GM18909 (cell line): ENCODE measurements around the gene RHBDL1.
A peak's percentile ranks its signal among the peaks of the same experiment; 100 is the strongest.

ENCODE experiments used
- ATAC-seq: cut with Tn5 transposase; IDR thresholded peaks from one replicate; pipeline ENCODE4 v1.9.1; 2021; ENCODE audit warnings: mild to moderate bottlenecking; ENCODE audit not compliant: unreplicated experiment, poor library complexity

The RHBDL1 gene

DNA sequence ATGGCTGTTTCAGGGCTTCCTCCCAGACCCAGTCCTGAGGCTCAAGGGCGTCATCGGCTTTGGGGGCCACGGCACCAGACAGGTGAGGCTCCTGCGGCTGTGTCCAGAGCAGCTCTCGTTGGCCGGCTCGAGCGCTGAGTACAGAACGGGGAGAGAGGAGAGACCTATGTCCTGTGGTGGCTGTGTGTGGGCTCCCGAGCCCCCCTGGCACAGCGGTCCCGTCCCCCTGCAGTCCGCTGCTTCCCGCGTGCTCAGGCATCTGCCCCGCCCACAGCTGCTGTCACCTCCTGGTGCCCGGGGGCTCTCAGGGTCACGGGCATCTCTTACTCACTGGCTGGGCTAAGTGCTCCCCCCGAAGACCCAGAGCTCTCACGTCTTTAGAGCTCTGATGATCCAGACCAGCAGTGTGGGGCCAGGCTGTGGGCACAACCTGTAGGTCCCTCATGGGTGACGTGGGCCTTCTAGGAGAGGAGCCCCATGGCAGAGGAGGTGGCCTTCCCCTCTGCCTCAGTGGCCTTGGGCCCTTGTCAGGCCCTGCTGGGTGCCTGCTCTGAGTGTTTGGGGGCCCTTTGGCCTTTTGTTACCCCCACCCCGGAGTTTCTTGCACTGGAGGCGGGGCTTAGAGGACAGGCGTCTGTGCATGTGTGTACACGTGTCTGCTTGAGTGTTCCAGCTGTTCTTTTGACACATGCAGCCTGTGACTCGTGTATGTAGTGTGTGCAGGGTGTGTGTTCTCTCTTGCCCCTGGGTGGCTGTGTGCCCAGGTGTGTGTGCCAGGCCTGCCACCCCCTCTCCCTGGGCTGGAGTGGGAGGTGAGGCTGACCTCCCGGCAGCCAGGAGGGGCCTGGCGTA lies 22.8 kb upstream of the RHBDL1 start:
- ATAC-seq: no peak

GRCh38 chr16:654034-654433 lies 21.4 kb upstream of the RHBDL1 start:
- no peak for ATAC-seq

GRCh38 chr16:657487-657886 lies 18.0 kb upstream of the RHBDL1 start:
- no peak for ATAC-seq

DNA sequence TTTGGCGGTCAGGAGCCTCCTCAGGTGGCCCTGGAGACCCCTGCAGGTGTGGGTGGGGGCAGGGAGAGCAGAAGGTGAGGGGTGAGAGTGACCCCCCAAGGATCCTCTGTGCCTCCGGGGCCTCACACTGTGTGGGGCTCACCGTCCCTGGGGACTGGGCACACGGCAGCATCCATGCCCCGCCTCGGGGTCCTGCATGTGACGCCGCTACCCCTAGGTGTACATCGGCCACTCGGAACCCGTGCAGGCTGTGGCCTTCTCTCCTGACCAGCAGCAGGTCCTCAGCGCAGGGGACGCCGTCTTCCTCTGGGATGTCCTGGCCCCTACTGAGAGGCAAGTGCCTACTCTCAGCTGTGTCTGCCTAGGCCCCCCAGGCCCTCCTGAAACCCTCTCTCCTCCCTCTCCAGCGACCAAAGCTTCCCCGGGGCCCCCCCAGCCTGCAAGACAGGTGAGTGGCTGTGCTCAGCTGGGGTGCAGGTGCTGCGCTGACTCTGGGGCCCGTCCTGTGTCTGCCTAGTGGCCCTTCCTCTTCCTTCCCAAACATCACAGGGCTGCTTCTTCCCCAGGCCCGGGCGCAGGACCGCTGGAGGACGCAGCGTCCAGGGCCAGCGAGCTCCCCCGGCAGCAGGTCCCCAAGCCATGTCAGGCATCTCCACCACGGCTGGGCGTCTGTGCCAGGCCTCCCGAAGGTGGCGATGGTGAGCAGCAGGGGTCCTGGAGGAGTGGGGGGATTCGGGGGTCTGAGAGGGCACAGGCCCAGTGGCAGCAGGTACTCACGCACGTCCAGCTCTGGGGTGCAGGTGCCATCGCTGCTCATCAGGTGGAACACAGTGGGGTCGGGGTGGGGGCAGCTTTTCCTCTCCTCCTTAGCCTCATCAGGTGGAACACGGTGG lies 16.5 kb upstream of the RHBDL1 start:
- no peak for ATAC-seq

DNA sequence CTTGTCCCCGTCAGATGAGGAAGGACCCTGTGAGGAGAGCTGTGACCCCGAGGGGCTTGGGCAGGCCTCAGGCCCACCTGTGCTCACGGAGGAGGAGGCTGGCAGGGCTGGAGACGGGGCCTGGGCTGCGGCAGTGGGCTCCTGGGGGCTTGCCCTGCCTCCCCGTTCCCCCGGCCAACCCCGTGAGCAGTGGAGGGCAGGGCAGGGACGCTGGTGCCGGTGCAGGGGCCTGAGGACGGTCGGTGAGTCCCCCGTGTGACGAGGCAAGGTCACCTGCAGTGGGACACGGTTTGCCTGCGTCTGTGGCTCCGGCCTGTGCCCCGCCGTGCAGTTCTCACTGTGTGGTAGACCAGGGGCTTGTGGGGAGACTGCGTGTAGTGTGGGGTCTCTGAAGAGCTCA lies 15.9 kb upstream of the RHBDL1 start:
- no peak for ATAC-seq

DNA sequence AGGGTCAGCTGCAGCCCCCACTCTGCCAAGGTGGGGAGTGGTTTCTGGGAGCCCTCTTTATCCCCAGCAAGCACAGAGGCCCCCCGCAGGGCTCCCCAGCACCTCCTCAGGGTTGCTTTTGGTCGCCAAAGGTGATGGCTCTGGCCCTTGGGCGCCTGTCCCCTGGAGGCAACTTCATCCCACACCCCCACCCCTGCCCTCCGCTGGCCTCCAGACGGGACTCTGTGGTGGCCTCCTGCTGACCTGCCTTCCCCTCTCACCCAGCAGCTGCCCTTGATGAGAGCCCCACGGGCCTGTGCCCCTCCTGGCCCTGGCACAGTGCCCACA lies 15.4 kb upstream of the RHBDL1 start:
- ATAC-seq: no peak

- ATAC-seq: peak; percentile 46
Observed at GRCh38 chr16:660459-661183, 14.8 kb upstream of the RHBDL1 start.

DNA sequence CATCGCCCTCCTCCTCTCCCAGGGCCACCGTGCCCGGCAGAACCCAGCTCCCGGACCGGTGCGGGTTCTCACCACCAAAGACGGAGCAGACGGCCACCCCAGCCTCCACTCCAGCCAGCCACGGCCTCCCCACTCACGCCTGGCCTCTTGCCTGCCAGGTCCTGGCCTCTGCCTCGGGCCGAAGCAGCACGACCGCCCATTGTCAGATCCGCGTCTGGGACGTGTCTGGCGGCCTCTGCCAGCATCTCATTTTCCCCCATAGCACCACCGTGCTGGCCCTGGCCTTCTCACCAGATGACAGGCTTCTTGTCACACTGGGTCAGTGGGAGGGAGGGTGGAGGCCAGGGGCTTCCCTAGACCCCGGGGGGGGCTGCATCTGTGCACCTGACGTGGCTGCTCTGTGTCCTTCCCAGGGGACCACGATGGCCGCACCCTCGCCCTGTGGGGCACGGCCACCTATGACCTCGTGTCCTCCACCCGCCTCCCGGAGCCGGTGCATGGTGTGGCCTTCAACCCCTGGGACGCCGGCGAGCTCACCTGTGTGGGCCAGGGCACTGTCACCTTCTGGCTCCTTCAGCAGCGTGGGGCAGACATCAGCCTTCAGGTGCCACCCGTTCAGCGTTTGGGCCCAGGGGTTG lies 14.2 kb upstream of the RHBDL1 start:
- ATAC-seq: peak; percentile 17

DNA sequence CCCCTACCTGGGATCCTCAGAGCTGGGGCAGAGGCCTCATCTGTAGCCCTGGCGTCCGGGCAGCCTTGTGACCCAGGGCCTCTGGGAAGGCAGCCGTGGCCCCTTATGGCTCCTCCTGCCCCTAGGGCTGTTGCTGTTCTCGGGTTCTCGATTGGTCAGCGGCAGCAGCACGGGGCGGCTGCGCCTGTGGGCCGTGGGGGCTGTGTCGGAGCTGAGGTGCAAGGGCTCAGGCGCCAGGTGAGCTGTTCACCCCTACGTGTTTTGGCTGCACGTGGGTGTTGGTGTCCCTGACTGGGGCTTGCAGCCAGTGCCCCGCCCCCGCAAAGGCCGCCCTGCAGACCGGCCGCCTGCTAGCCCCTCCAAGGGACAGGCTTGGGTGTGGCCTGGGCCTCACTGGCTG lies 13.4 kb upstream of the RHBDL1 start:
- ATAC-seq: no peak

- ATAC-seq: no peak
Observed at GRCh38 chr16:662597-662996, 12.9 kb upstream of the RHBDL1 start.

- ATAC-seq: no peak
Observed at GRCh38 chr16:666572-666971, 8.9 kb upstream of the RHBDL1 start.

DNA sequence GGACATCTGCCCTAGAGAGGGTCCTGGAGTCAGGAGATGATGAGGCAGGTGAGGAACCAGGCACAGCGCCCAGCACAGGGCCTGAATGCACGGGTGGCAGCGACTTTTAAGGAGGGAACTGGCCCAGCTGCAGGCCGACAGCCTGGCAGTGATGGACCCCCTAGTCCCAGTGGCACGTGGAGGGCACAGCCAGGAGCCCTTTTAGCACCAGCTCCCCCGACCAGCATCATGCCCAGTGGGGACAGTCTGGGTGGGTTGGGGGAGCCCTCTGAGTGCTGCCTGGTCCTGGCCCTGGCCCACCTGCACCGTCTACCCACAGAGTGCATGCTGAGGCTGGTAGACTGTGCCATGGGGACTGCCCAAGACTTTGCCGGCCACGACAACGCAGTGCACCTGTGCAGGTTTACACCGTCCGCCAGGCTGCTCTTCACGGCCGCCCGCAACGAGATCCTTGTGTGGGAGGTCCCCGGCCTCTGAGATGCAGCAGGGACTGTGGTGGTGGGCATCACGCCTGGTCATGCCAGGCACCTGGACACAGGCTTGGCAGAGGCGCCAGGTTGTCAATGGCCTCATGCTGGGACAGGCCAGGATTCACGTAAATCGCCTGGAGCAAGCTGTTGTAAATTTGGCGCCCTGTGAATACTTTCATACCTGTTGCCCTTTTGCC lies 8.2 kb upstream of the RHBDL1 start:
- no peak for ATAC-seq

GRCh38 chr16:667780-668518 lies 7.5 kb upstream of the RHBDL1 start, which contains the start of gene RHOT2:
RHOT2 (plus strand) TSS chr16:668132; CDS start chr16:668200, 68 bp downstream.
- ATAC-seq: peak; percentile 83

GRCh38 chr16:668519-669171 lies 6.8 kb upstream of the RHBDL1 start:
- no peak for ATAC-seq

- ATAC-seq: no peak
Observed at GRCh38 chr16:669666-670065, 5.8 kb upstream of the RHBDL1 start.

DNA sequence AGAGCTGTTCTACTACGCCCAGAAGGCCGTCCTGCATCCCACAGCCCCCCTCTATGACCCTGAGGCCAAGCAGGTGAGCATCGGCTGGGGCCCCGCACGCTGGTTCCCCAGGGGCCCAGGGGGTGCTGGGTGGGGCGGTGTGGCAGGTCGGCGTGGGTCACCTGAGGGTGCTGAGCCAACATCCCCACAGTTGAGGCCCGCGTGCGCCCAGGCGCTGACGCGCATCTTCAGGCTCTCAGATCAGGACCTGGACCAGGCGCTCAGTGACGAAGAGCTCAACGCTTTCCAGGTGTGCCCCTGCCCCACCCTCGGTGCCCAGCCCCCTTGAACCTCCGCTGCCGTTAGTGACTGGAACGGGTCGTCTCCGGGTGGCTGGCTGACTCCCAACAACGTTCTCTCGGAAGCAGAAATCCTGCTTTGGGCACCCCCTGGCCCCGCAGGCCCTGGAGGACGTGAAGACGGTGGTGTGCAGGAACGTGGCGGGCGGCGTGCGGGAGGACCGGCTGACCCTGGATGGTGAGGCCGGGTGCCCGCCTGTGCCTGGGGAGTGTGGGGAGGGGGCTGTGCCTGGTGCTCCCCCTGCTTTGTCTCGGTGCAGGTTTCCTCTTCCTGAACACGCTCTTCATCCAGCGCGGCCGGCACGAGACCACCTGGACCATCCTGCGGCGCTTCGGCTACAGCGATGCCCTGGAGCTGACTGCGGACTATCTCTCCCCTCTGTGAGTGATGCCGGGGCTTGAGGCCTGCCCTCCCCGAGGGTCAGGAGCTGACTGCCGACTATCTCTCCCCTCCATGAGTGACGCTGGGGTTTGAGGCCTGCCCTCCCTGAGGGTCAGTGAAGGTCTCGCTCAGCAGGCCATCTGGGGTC lies 4.8 kb upstream of the RHBDL1 start:
- ATAC-seq: no peak

DNA sequence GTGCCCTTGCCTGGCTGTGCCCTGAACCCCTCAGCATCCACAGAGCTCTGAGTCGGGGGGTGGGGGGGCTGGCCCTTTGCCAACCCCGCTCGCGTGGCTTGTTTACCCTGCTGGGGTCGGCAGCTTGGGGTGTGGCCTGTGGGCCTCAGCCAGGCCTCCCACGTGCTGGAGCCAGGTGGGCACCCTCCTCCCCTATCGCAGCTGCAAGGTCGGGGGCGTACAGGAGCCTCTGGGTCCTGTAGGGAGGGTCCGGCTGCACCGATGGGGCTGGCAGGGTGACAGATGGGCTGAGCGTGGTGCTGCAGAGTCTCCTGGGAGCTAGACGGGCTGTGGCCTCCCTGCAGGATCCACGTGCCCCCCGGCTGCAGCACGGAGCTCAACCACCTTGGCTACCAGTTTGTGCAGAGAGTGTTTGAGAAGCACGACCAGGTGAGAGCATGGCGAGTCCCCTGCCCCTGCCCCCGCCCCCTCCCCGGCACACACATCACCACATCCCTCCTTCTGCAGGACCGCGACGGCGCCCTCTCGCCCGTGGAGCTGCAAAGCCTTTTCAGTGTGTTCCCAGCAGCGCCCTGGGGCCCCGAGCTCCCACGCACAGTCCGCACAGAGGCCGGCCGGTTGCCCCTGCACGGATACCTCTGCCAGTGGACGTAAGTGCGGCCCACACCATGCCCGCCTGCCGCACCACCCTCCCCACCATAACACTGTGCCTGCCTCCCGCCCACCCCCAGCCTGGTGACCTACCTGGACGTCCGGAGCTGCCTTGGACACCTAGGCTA lies 3.9 kb upstream of the RHBDL1 start:
- ATAC-seq: no peak
